ENCODE results near the gene CCDC78. TPM values are rescaled to one million over a fixed set of nuclear protein-coding genes. Genes with fewer than 3 reads are reported as not detected.

Gene CCDC78
- total RNA-seq, 4 donors from 2014 or later = 0.72 to 2.4 (median 1.5) TPM

DNA sequence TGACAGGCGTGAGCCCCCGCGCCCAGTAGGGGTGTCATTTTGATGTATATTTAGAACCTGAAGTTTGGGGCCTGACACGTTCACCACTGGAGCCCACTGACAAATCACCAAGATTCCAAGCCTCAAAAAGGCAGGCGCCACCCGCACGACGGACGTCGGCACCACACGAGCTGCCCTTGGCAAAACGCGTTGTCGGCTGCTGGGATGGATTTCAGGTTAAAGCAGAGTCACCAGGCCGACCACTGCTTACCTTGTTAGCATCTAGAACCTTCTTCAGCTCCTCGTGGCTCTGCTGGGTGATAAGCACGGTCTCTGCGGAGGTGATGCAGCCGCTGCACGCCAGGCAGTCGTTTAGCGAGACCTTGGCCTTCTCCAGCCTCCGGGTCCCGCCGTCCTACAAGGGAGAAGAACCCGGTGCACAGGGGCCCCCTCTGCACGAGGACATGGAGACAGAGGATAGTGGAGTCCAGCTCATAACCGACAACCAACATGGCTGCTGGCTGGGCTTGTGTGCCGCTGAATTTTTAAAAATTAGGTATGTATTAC is 10.8 kb upstream of the CCDC78 start:
- ATAC-seq (ENCODE audit: low FRiP score) (no peak), DNase-seq (ENCODE audit: low spot score) (no peak)
- TF ChIP-seq, protein P1, sequence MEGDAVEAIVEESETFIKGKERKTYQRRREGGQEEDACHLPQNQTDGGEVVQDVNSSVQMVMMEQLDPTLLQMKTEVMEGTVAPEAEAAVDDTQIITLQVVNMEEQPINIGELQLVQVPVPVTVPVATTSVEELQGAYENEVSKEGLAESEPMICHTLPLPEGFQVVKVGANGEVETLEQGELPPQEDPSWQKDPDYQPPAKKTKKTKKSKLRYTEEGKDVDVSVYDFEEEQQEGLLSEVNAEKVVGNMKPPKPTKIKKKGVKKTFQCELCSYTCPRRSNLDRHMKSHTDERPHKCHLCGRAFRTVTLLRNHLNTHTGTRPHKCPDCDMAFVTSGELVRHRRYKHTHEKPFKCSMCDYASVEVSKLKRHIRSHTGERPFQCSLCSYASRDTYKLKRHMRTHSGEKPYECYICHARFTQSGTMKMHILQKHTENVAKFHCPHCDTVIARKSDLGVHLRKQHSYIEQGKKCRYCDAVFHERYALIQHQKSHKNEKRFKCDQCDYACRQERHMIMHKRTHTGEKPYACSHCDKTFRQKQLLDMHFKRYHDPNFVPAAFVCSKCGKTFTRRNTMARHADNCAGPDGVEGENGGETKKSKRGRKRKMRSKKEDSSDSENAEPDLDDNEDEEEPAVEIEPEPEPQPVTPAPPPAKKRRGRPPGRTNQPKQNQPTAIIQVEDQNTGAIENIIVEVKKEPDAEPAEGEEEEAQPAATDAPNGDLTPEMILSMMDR (IDR thresholded peaks at IDR 0.05) = no peak

GRCh38 chr16:735982-736453 is 9.8 kb upstream of the CCDC78 start:
- TF ChIP-seq, protein P1 (IDR thresholded peaks at IDR 0.05) = no peak
- ATAC-seq (ENCODE audit: low FRiP score) = no peak
- DNase-seq (ENCODE audit: low spot score) = no peak

DNA sequence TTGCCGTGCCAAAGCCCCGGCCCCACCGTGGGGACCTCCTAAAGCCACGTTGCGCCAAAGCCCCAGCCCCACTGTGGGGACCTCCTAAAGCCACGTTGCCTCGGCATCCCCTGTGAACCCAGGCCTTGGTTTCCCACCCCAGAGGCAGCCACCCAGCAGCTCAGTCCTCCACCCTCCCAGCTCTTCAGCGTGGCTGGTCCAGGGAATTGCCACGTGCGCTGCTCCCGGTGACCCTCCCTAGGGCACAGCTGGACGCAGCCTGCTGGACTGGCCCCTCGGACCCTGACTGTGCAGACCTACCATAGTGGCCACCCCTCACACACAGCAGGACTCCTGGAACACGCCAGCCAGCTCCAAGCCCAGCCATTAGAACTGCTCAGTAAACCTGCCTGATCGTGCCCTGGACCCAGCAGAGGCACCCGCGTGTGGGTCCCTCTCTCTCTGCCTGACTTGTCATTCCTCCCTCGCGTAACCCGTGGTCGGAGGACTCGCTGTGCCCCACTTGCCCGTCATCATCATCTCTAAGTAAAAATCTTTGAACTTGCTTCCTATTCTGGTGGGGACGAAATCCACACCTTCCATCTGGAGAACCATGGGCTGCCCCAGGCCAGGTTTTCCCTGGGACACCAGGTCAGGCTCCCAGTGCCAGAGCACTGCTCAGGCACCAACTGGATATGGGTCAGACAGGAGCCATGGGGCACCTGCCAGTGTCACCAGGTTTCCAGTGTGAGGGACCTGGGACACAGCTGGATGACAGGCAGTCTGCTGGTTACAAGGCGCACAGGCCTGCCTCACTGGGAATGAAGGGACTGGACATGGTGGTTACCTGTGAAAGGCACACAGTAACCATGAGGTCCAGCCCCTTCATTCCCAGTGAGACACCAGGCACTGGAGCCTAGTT is 9.0 kb upstream of the CCDC78 start:
- no peak for DNase-seq (ENCODE audit: low spot score)
- TF ChIP-seq, protein P1 (IDR thresholded peaks at IDR 0.05) = no peak
- no peak for ATAC-seq (ENCODE audit: low FRiP score)

GRCh38 chr16:734208-734980 is 8.2 kb upstream of the CCDC78 start:
- ATAC-seq (ENCODE audit: low FRiP score) (no peak), DNase-seq (ENCODE audit: low spot score) (no peak)
- TF ChIP-seq, protein P1 (IDR thresholded peaks at IDR 0.05) = no peak

GRCh38 chr16:733382-734207 is 7.4 kb upstream of the CCDC78 start:
- TF ChIP-seq, protein P1 (IDR thresholded peaks at IDR 0.05) = no peak
- ATAC-seq (ENCODE audit: low FRiP score) = no peak
- DNase-seq (ENCODE audit: low spot score) = no peak

DNA sequence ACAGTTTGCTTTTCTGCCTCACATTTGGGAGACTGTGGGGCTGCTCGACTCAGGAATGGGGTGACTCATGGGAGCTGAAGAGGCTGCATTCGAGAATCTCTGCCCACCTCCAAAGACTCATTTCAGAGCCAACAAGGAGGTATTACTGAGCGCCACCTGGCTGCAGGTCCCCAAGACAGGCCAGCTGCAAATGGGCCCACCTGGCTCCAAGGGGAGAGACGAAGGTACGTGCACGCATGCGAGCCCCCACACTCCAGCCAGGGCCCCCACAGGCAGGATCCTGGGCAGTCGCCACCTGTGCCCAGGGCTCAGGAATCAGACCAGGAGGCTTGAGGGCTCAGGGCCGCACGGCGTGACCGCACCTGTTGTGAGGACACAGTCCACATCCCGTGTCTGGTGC is 6.7 kb upstream of the CCDC78 start:
- TF ChIP-seq, protein P1 (IDR thresholded peaks at IDR 0.05) = no peak
- DNase-seq (ENCODE audit: low spot score) (no peak), ATAC-seq (ENCODE audit: low FRiP score) (no peak)
